Stimulated activated CD8-positive, alpha-beta memory T cell treated with anti-CD3 and anti-CD28 coated beads, Interleukin-15, amount 100 ng/mL, for 1 hour (primary cell): ENCODE results near the gene PLD5.
"Not testable (repeated sequence)": the region's sequence is repeated elsewhere in the genome, so short reads cannot be mapped to it uniquely, and the experiment has no call there.

Experiments
- DNase-seq: peaks from one replicate; pipeline ENCODE4 v3.0.0-alpha.2; 2020; ENCODE audit warnings: low read depth

PLD5 gene

GRCh38 chr1:242212401-242212800, 312.1 kb downstream of the PLD5 start:
- DNase-seq = no peak

- DNase-seq = no peak
Observed at GRCh38 chr1:242211254-242212022, 313.1 kb downstream of the PLD5 start.

GRCh38 chr1:242210316-242210715, 314.2 kb downstream of the PLD5 start:
- not testable (repeated sequence) for DNase-seq

- DNase-seq = no peak
Observed at GRCh38 chr1:242209063-242209462, 315.4 kb downstream of the PLD5 start.

DNA sequence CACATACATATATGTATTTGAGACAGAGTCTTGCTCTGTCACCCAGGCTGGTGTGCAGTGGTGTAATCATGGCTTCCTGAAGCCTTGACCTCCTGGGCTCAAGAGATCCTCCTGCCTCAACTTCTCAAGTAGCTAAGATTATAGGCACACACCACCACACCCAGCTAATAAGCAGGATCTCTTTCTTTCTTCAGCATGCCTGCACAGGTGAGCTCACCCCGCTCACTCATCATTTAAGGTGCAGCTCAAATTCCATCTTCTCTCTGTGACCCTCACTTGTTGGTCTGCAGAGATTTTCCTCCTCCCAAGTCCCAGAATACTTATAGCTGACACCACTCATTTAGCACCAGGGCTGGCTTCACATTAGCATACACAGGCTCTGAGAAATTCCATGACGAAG, 316.5 kb downstream of the PLD5 start:
- no peak for DNase-seq

DNA sequence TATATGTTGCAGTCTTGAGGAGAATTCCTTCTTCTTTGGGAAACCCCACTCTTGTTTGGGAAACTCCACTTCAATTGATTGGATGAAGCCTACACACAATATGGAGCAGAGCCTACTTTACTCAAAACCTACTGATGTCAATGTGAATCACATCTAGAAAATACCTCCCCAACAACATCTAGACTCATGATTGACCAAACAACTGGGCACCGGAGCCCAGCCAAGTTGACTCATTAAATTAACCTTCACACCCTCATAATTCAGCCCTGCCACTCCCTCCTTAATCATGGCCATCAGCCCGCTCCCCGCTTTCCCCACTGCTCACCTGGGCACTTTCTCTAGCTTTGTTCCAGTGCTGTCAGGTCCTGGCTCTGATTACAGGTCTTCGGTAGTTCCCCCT, 317.5 kb downstream of the PLD5 start:
- no peak for DNase-seq

DNA sequence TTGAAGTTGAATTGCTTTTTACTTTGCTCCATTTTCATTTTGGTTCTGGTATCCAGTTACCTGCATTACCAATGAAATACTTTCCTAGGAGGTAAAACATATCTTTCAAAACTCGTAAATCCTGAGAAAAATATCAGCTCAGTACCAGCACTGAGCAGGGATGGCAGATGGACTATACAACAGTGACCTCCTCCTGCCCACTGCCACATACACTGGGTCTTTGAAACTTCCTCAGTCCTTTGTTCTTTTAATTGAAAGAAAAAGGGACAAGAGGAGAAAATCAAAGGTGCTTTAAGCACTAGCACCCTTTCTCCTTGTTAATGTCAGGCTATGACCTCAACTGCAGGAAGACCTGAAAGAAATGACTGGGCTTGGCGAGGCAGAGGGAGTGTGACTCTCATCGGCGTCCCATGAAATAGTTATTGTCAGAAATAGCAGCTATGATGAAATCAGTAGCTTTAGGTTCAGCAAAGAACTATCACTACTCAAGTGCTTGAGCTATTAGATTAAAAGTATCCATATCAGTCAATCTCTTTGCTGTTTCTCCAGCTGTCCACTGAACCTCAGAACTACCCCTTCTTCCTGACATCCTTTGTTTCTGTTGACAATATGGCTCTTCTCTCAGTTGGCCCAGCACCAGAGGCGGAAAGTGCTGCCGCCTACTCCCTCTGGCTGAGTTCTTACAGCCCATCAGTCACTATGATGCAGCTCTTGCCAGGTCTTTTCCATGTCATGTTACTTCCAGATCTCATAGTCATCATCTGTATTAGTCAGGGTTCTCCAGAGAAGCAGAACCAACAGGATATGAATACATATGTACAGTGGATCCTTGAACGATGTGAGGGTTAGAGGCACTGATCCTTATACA, 318.6 kb downstream of the PLD5 start:
- no peak for DNase-seq

- no peak for DNase-seq
Observed at GRCh38 chr1:242203262-242203661, 321.2 kb downstream of the PLD5 start.

DNA sequence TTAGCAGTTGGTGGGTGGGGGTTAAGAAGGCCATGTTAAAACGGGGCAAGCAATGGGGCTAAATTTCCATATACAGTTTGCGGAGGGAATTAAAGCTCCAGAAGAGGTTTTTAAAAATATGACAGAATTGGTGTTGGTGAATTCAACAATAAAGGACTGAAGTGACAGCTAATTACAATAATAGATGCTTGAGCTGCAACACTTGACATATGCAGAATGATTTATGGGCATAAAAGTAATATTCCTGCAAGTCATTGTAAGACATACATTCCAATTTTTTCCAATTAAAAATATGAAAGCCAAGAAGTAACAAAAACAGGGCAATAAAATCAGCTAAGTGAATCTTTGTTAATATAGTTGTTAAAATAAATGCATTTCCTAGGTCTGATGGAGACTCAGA, 323.4 kb downstream of the PLD5 start:
- DNase-seq = no peak

DNA sequence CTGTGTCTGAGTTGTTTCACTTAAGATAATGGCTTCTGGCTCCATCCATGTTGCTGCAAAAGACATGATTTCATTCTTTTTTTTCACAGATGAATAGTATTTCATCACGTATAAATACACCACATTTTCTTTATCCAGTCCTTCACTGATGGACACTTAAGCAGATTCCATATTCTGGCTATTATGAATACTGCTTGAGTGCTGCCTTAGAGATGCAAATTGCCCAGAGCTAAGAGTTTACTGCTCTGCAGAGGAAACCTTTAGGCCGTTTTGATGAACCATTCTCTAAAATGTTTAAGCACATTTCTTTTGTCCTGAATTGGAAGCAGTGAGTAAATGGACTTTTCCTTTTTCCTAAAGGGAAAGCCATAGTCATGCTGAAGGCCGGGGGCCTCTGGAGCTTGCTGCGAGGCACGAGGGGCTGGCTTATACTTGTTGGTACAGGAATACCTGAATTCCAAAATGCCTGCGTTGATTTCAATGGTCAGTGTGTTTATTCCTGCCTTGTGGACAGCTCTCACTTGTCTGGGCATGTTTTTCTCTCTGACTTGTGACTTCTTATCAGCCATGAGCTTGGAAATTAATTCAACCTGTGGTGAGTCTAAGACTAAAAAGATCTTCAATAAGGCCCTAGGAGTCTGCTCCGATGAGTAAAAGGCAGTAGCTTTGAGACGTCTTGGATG, 324.6 kb downstream of the PLD5 start:
- no peak for DNase-seq

- DNase-seq = no peak
Observed at GRCh38 chr1:242197907-242198820, 326.3 kb downstream of the PLD5 start.

- no peak for DNase-seq
Observed at GRCh38 chr1:242196914-242197313, 327.6 kb downstream of the PLD5 start.

GRCh38 chr1:242196101-242196500, 328.4 kb downstream of the PLD5 start:
- no peak for DNase-seq

DNA sequence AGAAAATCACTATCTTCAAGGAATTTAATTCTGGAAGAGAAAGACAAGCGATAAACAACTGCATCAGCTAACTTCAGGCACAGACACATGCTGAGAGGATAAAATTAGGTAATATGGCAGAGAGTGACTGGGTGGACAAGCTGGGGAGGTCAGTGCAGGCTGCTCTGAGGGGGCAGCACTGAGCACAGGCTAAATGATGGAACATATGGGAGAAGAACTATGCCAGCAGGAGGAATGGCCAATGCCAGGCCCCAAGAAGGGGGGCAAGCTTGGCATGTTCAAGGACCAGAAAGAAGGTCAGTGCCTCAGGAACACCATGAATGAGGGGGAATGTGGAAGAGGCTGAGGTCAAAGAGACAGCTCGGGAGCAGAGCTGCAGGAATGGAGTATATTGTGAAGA, 334.9 kb downstream of the PLD5 start:
- DNase-seq = no peak

DNA sequence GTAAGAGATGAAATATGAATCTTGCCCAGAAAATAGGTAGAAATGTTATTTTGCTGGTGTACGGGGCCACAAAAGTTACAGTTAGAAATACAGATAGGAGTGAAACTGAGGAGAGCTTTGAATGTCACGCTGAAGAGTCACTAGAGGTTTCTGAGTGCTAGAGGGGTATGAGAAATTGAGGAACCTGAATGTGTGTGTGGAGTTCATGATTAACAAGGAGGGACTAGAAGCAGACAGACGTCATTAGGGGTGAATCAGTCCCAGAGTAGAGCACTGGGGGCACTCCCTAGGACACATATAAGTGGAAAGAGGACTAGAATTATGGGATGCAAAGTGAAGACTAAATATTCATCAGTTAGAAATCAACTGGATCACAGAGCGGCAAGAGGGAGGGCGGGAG, 336.7 kb downstream of the PLD5 start:
- DNase-seq = no peak

DNA sequence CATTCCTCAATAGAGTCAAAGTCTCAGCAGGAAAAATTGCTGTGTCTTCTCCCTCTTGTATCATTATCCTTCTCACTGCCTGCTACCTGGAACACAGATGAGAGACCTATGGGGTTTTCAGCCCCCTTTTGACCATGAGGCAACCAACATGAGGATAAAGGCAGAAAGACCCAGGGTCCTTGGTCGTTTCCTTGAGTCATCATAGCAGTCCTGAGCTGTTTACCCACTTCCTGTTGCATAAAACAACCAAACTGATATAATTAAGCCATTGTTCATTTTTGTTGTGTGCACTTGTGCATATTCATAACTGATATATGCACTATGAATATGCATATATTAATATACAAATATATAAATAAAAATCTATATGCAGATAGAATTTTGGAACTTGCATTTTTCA, 337.3 kb downstream of the PLD5 start:
- DNase-seq = no peak

DNA sequence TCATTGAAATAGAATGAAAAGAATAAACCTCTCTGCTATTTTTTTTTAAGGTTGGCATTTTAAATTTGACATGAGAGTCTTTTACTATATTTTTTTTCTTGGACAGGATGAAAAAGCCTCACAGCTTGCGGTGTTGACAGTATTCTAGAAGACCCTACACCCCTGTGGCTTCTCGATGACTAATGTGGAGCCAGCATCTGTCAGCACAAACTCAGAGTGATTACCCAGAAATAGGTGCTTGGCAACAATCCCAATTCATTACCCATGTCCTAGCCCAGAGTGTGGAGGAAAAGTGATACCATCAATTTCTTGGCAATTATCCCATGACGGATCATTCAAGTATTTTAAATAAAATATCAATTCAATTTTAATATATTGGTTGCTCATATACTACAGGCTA, 338.8 kb downstream of the PLD5 start:
- DNase-seq = no peak

- DNase-seq = no peak
Observed at GRCh38 chr1:242184955-242185354, 339.5 kb downstream of the PLD5 start.

GRCh38 chr1:242179767-242180166, 344.7 kb downstream of the PLD5 start:
- DNase-seq = not testable (repeated sequence)

DNA sequence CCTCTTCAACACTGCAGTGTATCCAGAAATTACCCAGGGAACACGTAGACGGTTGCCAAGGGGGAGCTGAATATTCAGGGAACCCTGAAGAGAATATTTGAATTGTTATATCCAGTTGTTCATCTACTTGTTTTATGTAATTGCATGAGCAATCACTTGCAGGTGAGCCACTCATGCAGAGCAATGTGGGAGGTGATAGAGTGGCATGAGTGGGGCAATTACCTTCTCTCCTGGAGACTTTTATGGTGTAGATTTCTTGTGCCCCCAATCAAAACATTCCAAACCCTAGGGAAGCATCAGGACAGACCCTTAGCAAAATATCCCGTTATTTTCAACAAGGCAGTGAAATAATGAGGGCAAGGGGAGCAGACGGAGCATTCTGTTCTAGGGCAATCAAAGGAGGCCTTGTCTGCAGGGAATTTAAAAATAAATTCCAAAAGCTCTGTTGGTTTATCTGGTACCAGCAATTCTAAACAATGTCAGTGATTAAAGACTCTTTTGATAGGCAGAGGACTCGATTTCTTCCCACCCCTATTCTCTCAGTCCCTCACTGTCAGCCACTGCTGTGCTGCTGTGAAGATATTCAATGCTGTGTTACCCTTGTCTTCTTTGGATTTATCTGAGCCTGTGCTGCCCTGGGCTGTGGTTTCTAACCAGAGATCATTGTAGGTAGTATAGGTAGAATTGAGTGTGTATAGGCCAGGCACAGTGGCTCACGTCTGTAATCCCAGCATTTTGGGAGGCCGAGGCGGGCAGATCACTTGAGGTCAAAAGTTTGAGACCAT, 345.4 kb downstream of the PLD5 start:
- no peak for DNase-seq

- no peak for DNase-seq
Observed at GRCh38 chr1:242178436-242178835, 346.1 kb downstream of the PLD5 start.
